Mesenchymal stem cell (in vitro differentiated cells and primary cell): ENCODE results near the gene COPZ2.
"Not testable (repeated sequence)": the region's sequence is repeated elsewhere in the genome, so short reads cannot be mapped to it uniquely, and the experiment has no call there.

Experiments used
- DNase-seq: peaks from one replicate; pipeline ENCODE4 v3.0.0-alpha.2; 2013
- H2AFZ ChIP-seq: one replicate; pipeline ENCODE4 v1.6.1; 2013; ENCODE audit warnings: low read depth, mild to moderate bottlenecking, control low read depth, inconsistent platforms, low read length, moderate library complexity
- H2AK5ac ChIP-seq: 2 replicates; pipeline ENCODE4 v1.6.1; 2013; ENCODE audit warnings: low read length, moderate library complexity, mild to moderate bottlenecking, inconsistent platforms; ENCODE audit not compliant: severe bottlenecking
- H2BK120ac ChIP-seq: one replicate; pipeline ENCODE4 v1.6.1; 2013; ENCODE audit warnings: low read depth, mild to moderate bottlenecking, inconsistent platforms, low read length, moderate library complexity
- H2BK12ac ChIP-seq, 2 experiments: one replicate each; pipeline ENCODE4 v1.6.1; 2013; ENCODE audit warnings: inconsistent platforms in 2 of 2, low read length in 2 of 2, mild to moderate bottlenecking in 2 of 2, moderate library complexity in 2 of 2, control low read depth in 1 of 2
- H2BK15ac ChIP-seq: one replicate; pipeline ENCODE4 v1.6.1; 2013; ENCODE audit warnings: mild to moderate bottlenecking, low read depth, inconsistent platforms; ENCODE audit not compliant: poor library complexity, severe bottlenecking
- H2BK5ac ChIP-seq: 2 replicates; pipeline ENCODE4 v1.6.1; 2013; ENCODE audit warnings: low read depth, mild to moderate bottlenecking, low read length, control low read depth, inconsistent platforms; ENCODE audit not compliant: poor library complexity, severe bottlenecking
- H3K14ac ChIP-seq, 2 experiments: one replicate each; pipeline ENCODE4 v1.6.1; 2013; ENCODE audit warnings: inconsistent platforms in 2 of 2, low read length in 2 of 2, control low read depth in 1 of 2, mild to moderate bottlenecking in 1 of 2, moderate library complexity in 1 of 2
- H3K18ac ChIP-seq, 2 experiments: one replicate each; pipeline ENCODE4 v1.6.1; 2013; ENCODE audit warnings: inconsistent platforms in 2 of 2, low read length in 2 of 2, control low read depth in 1 of 2, low read depth in 1 of 2, mild to moderate bottlenecking in 1 of 2
- H3K23ac ChIP-seq, 2 experiments: one replicate each; pipeline ENCODE4 v1.6.1; 2013; ENCODE audit warnings: inconsistent platforms in 2 of 2, low read length in 2 of 2, mild to moderate bottlenecking in 2 of 2, moderate library complexity in 2 of 2, control low read depth in 1 of 2
- H3K27ac ChIP-seq: 2 replicates; pipeline ENCODE4 v1.5.1; 2013; ENCODE audit warnings: mild to moderate bottlenecking, moderate library complexity, low read length, control low read depth, inconsistent platforms; ENCODE audit not compliant: poor library complexity, severe bottlenecking
- H3K27me3 ChIP-seq, 2 experiments: 2 replicates each; pipeline versions ENCODE4 v1.6.1 to v1.7.0; 2013; ENCODE audit warnings: low read length in 2 of 2, mild to moderate bottlenecking in 2 of 2, moderate library complexity in 2 of 2, control low read depth in 1 of 2, inconsistent platforms in 1 of 2; ENCODE audit not compliant: control insufficient read depth in 1 of 2, insufficient read depth in 1 of 2
- H3K36me3 ChIP-seq, 2 experiments: 2 replicates each; pipeline versions ENCODE4 v1.6.1 to v1.7.0; 2013; ENCODE audit warnings: low read length in 2 of 2, control low read depth in 1 of 2, inconsistent platforms in 1 of 2, low read depth in 1 of 2, mild to moderate bottlenecking in 1 of 2; ENCODE audit not compliant: insufficient read depth in 2 of 2, control insufficient read depth in 1 of 2
- H3K4ac ChIP-seq, 2 experiments: one replicate each; pipeline ENCODE4 v1.6.1; 2013; ENCODE audit warnings: inconsistent platforms in 2 of 2, low read length in 2 of 2, mild to moderate bottlenecking in 2 of 2, moderate library complexity in 2 of 2, control low read depth in 1 of 2, low read depth in 1 of 2
- H3K4me1 ChIP-seq: 2 replicates; pipeline ENCODE4 v1.6.1; 2013; ENCODE audit warnings: low read depth, low read length, control low read depth; ENCODE audit not compliant: control insufficient read depth, insufficient read depth
- H3K4me2 ChIP-seq: 2 replicates; pipeline ENCODE4 v1.6.1; 2013; ENCODE audit warnings: low read length, mild to moderate bottlenecking, inconsistent platforms; ENCODE audit not compliant: poor library complexity, severe bottlenecking
- H3K4me3 ChIP-seq, 2 experiments: 2 replicates each; pipeline versions ENCODE4 v1.5.1 to v1.7.0; 2013; ENCODE audit warnings: low read length in 2 of 2, mild to moderate bottlenecking in 2 of 2, control low read depth in 1 of 2, low read depth in 1 of 2; ENCODE audit not compliant: insufficient read depth in 1 of 2
- H3K79me1 ChIP-seq: replicated peaks from 2 replicates; pipeline ENCODE4 v1.6.1; 2013; ENCODE audit warnings: mild to moderate bottlenecking, control low read depth, low read length, inconsistent platforms; ENCODE audit not compliant: poor library complexity, severe bottlenecking
- H3K9ac ChIP-seq: 2 replicates; pipeline ENCODE4 v1.7.0; 2013; ENCODE audit warnings: mild to moderate bottlenecking, low read length, moderate library complexity
- H3K9me3 ChIP-seq: 2 replicates; pipeline ENCODE4 v1.7.0; 2013; ENCODE audit warnings: mild to moderate bottlenecking, low read length; ENCODE audit not compliant: control insufficient read depth
- H4K8ac ChIP-seq: one replicate; pipeline ENCODE4 v1.6.1; 2013; ENCODE audit warnings: inconsistent platforms, mild to moderate bottlenecking, low read length, moderate library complexity
- H4K91ac ChIP-seq: one replicate; pipeline ENCODE4 v1.6.1; 2013; ENCODE audit warnings: mild to moderate bottlenecking, low read length, inconsistent platforms
- WGBS: methylation state at CpG from one replicate; pipeline ENCODE4 v1.1.7; 2013; ENCODE audit warnings: mixed read lengths; 5-methylcytosine and 5-hydroxymethylcytosine counted together

Gene COPZ2

GRCh38 chr17:48023400-48024148, 14.0 kb downstream of the COPZ2 start:
- Histone ChIP-seq H3K4ac (peak overlapping the region; percentile 7 to 64), H4K8ac (peak overlapping the region; percentile 66), H3K9ac (peak overlapping the region; percentile 81), H3K36me3 (peaks cover 0 to 4% of the 10 kb centered on the region in 2 experiments), H3K23ac (peak overlapping the region in 1 of 2 experiments; percentile 57), H3K4me3 (peak overlapping the region; percentile 49 to 81), H3K4me2 (peak overlapping the region; percentile 91), H2AK5ac (no peak overlapping the region), H3K18ac (peak overlapping the region; percentile 59 to 94), H2BK120ac (peak overlapping the region; percentile 50), H2AFZ (peak overlapping the region; percentile 66), H2BK12ac (peak overlapping the region in 1 of 2 experiments; percentile 61), H3K14ac (peak overlapping the region in 1 of 2 experiments; percentile 31), H3K9me3 (no peaks in the 10 kb centered on the region), H3K27me3 (peaks cover 0 to 6% of the 10 kb centered on the region in 2 experiments), H2BK15ac (no peak overlapping the region), H3K79me1 (no peaks in the 10 kb centered on the region), H4K91ac (no peak overlapping the region), H3K27ac (peak overlapping the region; percentile 24), H3K4me1 (peaks cover 26% of the 10 kb centered on the region), H2BK5ac (no peak overlapping the region)
- WGBS = 2% methylated on average over 46 of the region's 54 CpGs
- DNase-seq = peak; percentile 69

DNA sequence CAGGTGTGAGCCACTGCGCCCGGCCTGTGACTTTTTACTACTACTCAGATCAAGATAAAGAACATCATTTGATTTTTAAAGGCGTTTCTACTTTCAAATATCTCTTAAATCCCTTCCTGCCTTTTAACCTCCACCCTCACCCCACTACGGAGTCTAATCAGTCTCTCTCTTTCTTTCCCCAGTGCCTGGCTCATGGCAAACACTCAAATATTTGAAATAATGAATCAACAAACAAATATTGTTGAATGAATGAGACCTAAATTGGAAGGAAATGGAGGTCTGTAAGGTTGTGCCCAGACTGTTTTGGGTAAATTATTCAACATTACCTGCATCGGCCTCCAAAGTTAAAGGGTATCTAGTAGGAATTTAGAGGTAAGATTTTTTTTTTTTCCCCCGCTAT, 14.7 kb downstream of the COPZ2 start:
- Histone ChIP-seq H3K23ac (no peak overlapping the region), H3K79me1 (no peaks in the 10 kb centered on the region), H3K4me1 (peaks cover 26% of the 10 kb centered on the region), H4K8ac (no peak overlapping the region), H2BK5ac (no peak overlapping the region), H3K27ac (no peak overlapping the region), H3K27me3 (peaks cover 0 to 6% of the 10 kb centered on the region in 2 experiments), H2AK5ac (no peak overlapping the region), H3K4me2 (peak overlapping the region; percentile 91), H3K18ac (no peak overlapping the region), H3K9ac (no peak overlapping the region), H2BK15ac (no peak overlapping the region), H2BK12ac (no peak overlapping the region), H3K14ac (no peak overlapping the region), H2AFZ (no peak overlapping the region), H2BK120ac (no peak overlapping the region), H3K4me3 (no peak overlapping the region), H3K4ac (no peak overlapping the region), H3K36me3 (peaks cover 0 to 4% of the 10 kb centered on the region in 2 experiments), H3K9me3 (no peaks in the 10 kb centered on the region), H4K91ac (no peak overlapping the region)
- 85% methylated on average over 5 of the region's 6 CpGs for WGBS
- no peak for DNase-seq

DNA sequence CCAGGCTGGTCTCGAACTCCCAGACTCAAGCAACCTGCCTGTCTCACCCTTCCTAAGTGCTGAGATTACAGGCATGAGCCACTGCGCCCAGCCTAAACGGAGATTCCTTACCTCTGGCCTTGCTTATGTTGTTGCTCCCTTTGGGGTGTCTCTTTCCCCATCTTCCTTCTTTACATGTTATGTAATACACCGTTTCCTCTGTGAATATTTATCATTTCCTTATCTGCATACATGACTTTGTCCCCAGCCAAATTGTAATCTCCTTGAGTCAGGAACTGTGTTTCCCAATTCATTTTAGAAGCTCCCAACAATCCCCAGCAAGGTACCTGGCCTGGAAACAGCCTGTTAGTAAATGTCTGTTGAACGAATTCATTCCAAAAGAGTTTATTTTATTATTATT, 15.7 kb downstream of the COPZ2 start:
- H4K8ac ChIP-seq = no peak overlapping the region
- no peak overlapping the region for H3K9ac ChIP-seq
- no peak overlapping the region for H2BK120ac ChIP-seq
- H3K4me2 ChIP-seq = no peak overlapping the region
- H2BK15ac ChIP-seq = no peak overlapping the region
- no peak overlapping the region for H2AK5ac ChIP-seq
- H4K91ac ChIP-seq = no peak overlapping the region
- no peak overlapping the region for H2BK12ac ChIP-seq
- H3K4me3 ChIP-seq = no peak overlapping the region
- H2AFZ ChIP-seq = no peak overlapping the region
- no peak overlapping the region for H3K4ac ChIP-seq
- H3K23ac ChIP-seq = no peak overlapping the region
- peaks cover 0 to under 1% of the 10 kb centered on the region in 2 experiments for H3K36me3 ChIP-seq
- H3K27me3 ChIP-seq = peaks cover 0 to 6% of the 10 kb centered on the region in 2 experiments
- H3K4me1 ChIP-seq = peaks cover 26% of the 10 kb centered on the region
- WGBS = 80% methylated on average over 4 of the region's 5 CpGs
- no peaks in the 10 kb centered on the region for H3K9me3 ChIP-seq
- no peak overlapping the region for H2BK5ac ChIP-seq
- H3K79me1 ChIP-seq = no peaks in the 10 kb centered on the region
- H3K14ac ChIP-seq = no peak overlapping the region
- no peak overlapping the region for H3K18ac ChIP-seq
- DNase-seq = no peak
- H3K27ac ChIP-seq = no peak overlapping the region

GRCh38 chr17:48017817-48018158, 19.8 kb downstream of the COPZ2 start:
- not testable (repeated sequence) for H4K8ac ChIP-seq, H4K91ac ChIP-seq, H3K23ac ChIP-seq, H3K27ac ChIP-seq, H2AFZ ChIP-seq, H3K9ac ChIP-seq, H3K14ac ChIP-seq, H3K18ac ChIP-seq, H2BK120ac ChIP-seq, DNase-seq, H2AK5ac ChIP-seq, H3K36me3 ChIP-seq, H3K4me3 ChIP-seq, H3K4me2 ChIP-seq, H3K4ac ChIP-seq, H3K9me3 ChIP-seq, H2BK12ac ChIP-seq, H3K79me1 ChIP-seq, H3K4me1 ChIP-seq, H2BK5ac ChIP-seq, H2BK15ac ChIP-seq
- WGBS = 96% methylated on average over 4 of the region's 4 CpGs
- H3K27me3 ChIP-seq = peaks cover 8 to 27% of the 10 kb centered on the region in 2 experiments
